K562 (cell line): ENCODE results near the gene PTP4A1. TPM values are rescaled to one million over a fixed set of nuclear protein-coding genes. Genes with fewer than 3 reads are reported as not detected.

ENCODE experiments used
- ATAC-seq: fragments of 200-7000 bp; cut with Tn5 transposase; 3 replicates; pipeline ENCODE4 v1.9.1; 2020; ENCODE audit warnings: moderate library complexity
- BruUV-seq: library from RNA; stranded (reverse); fragments of 400-500 nt; replicated peaks from 2 replicates; lab custom pipeline; 2021; lab: Mats Ljungman, UMichigan
- CTCF ChIA-PET: fragments of 300-600 bp; formaldehyde crosslinking; extraction: SDS; loops from one replicate; lab custom pipeline; 2021; ENCODE audit warnings: low intra/inter-chr PET ratio; lab: Yijun Ruan, JAX
- POLR2A ChIA-PET: fragments of 300-600, 350-650 bp; sonication (Branson Sonifier 250); formaldehyde crosslinking; extraction: SDS; loops from one replicate; lab custom pipeline; 2021; ENCODE audit warnings: antibody characterized with exemption, inconsistent platforms; lab: Yijun Ruan, JAX
- DNase-seq, 4 experiments: peaks; one replicate each; pipeline versions ENCODE4 v3.0.0 to v3.0.0-alpha.2; 2011 to 2018; ENCODE audit warnings: low spot score in 3 of 4, mixed read lengths in 3 of 4; ENCODE audit errors: extremely low read depth in 1 of 4
- FAIRE-seq: peaks from 2 replicates; lab custom pipeline; 2011; peaks lifted over from hg19 to GRCh38; lab: Jason Lieb, UNC
- H2AFZ ChIP-seq: 2 replicates; pipeline ENCODE4 v1.6.0; 2011; ENCODE audit warnings: low read depth, low read length, control low read depth, inconsistent platforms
- H3K27ac ChIP-seq: fragments of 200-600 bp; 3 replicates; pipeline ENCODE4 v1.8.0; 2011; ENCODE audit warnings: low read depth, mild to moderate bottlenecking, control low read depth, inconsistent platforms, low read length, moderate library complexity, mixed read lengths; ENCODE audit errors: extremely low read depth
- H3K27me3 ChIP-seq, 2 experiments: fragments of 300-600 bp in 1 of 2; 2 replicates in 1 of 2; 3 replicates in 1 of 2; pipeline versions ENCODE4 v1.6.0 to v1.8.0; 2011; ENCODE audit warnings: inconsistent platforms in 2 of 2, low read length in 2 of 2, mild to moderate bottlenecking in 1 of 2, mixed read lengths in 1 of 2, moderate library complexity in 1 of 2; ENCODE audit not compliant: control insufficient read depth in 2 of 2, insufficient read depth in 2 of 2
- H3K36me3 ChIP-seq: fragments of 300-600 bp; 3 replicates; pipeline ENCODE4 v1.8.0; 2011; ENCODE audit warnings: mild to moderate bottlenecking, low read length, inconsistent platforms; ENCODE audit not compliant: control insufficient read depth, insufficient read depth
- H3K4me1 ChIP-seq, 2 experiments: fragments of 200-600 bp in 1 of 2; replicated peaks in 1 of 2; 2 replicates in 1 of 2; 3 replicates in 1 of 2; pipeline versions ENCODE4 v1.5.1 to v1.8.0; 2011; ENCODE audit warnings: inconsistent platforms in 2 of 2, low read length in 2 of 2, mild to moderate bottlenecking in 1 of 2, mixed read lengths in 1 of 2, moderate library complexity in 1 of 2; ENCODE audit not compliant: control insufficient read depth in 2 of 2, insufficient read depth in 2 of 2
- H3K4me2 ChIP-seq: 2 replicates; pipeline ENCODE4 v1.6.1; 2011; ENCODE audit warnings: low read length, control low read depth, inconsistent platforms, mixed read lengths; ENCODE audit not compliant: insufficient read depth
- H3K4me3 ChIP-seq: fragments of 200-600 bp; sonication (generic), shearing (Covaris generic); 2 replicates; pipeline ENCODE4 v1.5.1; 2016; ENCODE audit warnings: control low read depth, inconsistent platforms
- H3K79me2 ChIP-seq: fragments of 200-600 bp; 3 replicates; pipeline ENCODE4 v1.8.0; 2011; ENCODE audit warnings: low read length, inconsistent platforms; ENCODE audit not compliant: control insufficient read depth, insufficient read depth
- H3K9ac ChIP-seq, 2 experiments: 2 replicates each; pipeline versions ENCODE4 v1.6.0 to v1.6.1; 2011; ENCODE audit warnings: low read depth in 2 of 2, low read length in 2 of 2, control low read depth in 1 of 2, inconsistent platforms in 1 of 2, mild to moderate bottlenecking in 1 of 2, mixed read lengths in 1 of 2; ENCODE audit not compliant: insufficient read depth in 1 of 2
- H3K9me1 ChIP-seq: one replicate; pipeline ENCODE4 v1.6.0; 2011; ENCODE audit warnings: inconsistent platforms, mild to moderate bottlenecking, low read length, moderate library complexity; ENCODE audit not compliant: control insufficient read depth, insufficient read depth
- H3K9me3 ChIP-seq: replicated peaks from 2 replicates; pipeline ENCODE4 v1.5.1; 2011; ENCODE audit warnings: low read depth, low read length, inconsistent platforms; ENCODE audit not compliant: control insufficient read depth, insufficient read depth
- H4K20me1 ChIP-seq: replicated peaks from 2 replicates; pipeline ENCODE4 v1.6.1; 2011; ENCODE audit warnings: low read length, inconsistent platforms, mixed read lengths; ENCODE audit not compliant: control insufficient read depth, insufficient read depth
- ARID3A ChIP-seq: IDR thresholded peaks from 2 replicates; pipeline ENCODE4 v1.6.1; 2012; ENCODE audit warnings: low read depth, low read length, improper control_type of control experiment, borderline replicate concordance
- ARID3B ChIP-seq: fragments of 250-450 bp; sonication (Bioruptor Pico); IDR thresholded peaks from 2 replicates; pipeline ENCODE4 v1.4.0; 2020; ENCODE audit warnings: borderline replicate concordance
- ATF3 ChIP-seq, 2 experiments: fragments of 450-650 bp in 1 of 2; sonication (generic) in 1 of 2; formaldehyde crosslinking in 1 of 2; IDR thresholded peaks in 1 of 2; conservative IDR thresholded peaks in 1 of 2; 2 replicates each; pipeline versions ENCODE4 v1.6.1 to v1.8.1; 2016 to 2023; ENCODE audit warnings: mild to moderate bottlenecking in 2 of 2, moderate library complexity in 2 of 2, inconsistent platforms in 1 of 2, missing genetic modification reagents in 1 of 2
- DLX4 ChIP-seq: fragments of 250-450 bp; sonication (Bioruptor Pico); IDR thresholded peaks from 2 replicates; pipeline ENCODE4 v1.6.1; 2021; ENCODE audit warnings: mild to moderate bottlenecking
- E2F4 ChIP-seq: sonication (generic); formaldehyde crosslinking; IDR thresholded peaks from 2 replicates; pipeline ENCODE4 v1.8.0; 2022; ENCODE audit warnings: mild to moderate bottlenecking, low read depth, missing genetic modification reagents
- NR4A1 ChIP-seq, 2 experiments: fragments of 250-450 bp in 1 of 2; fragments of 450-650 bp in 1 of 2; sonication (Bioruptor Pico) in 1 of 2; IDR thresholded peaks; 2 replicates each; pipeline versions ENCODE4 v1.4.0 to v1.6.1; 2016 to 2020; ENCODE audit warnings: mild to moderate bottlenecking in 2 of 2, missing compliant biosample characterization in 1 of 2, missing genetic modification characterization in 1 of 2, moderate library complexity in 1 of 2
- PHTF2 ChIP-seq: fragments of 250-450 bp; sonication (Bioruptor Pico); IDR thresholded peaks from 2 replicates; pipeline ENCODE4 v1.5.0; 2021; ENCODE audit warnings: mild to moderate bottlenecking
- SIN3B ChIP-seq: fragments of 450-650 bp; IDR thresholded peaks from 2 replicates; pipeline ENCODE4 v1.6.1; 2017; ENCODE audit warnings: low read depth, mild to moderate bottlenecking, moderate library complexity
- SRSF7 ChIP-seq: fragments of 200-400 bp; formaldehyde crosslinking; optimal IDR thresholded peaks from 2 replicates; pipeline ENCODE3; 2017; ENCODE audit warnings: mild to moderate bottlenecking, low read depth, low read length
- TBL1XR1 ChIP-seq, 2 experiments: IDR thresholded peaks; 2 replicates each; pipeline ENCODE4 v1.6.1; 2012; ENCODE audit warnings: improper control_type of control experiment in 2 of 2, low read length in 2 of 2, mild to moderate bottlenecking in 1 of 2
- ZBTB17 ChIP-seq: fragments of 450-650 bp; formaldehyde crosslinking; IDR thresholded peaks from 2 replicates; pipeline ENCODE4 v1.4.0; 2020; ENCODE audit warnings: mild to moderate bottlenecking
- ZNF324 ChIP-seq: fragments of 250-450 bp; sonication (Bioruptor Pico); IDR thresholded peaks from 2 replicates; pipeline ENCODE4 v1.4.0; 2020; ENCODE audit warnings: mild to moderate bottlenecking
- ZNF57 ChIP-seq: fragments of 450-650 bp; formaldehyde crosslinking; IDR thresholded peaks from 2 replicates; pipeline ENCODE4 v1.4.0; 2020; ENCODE audit warnings: mild to moderate bottlenecking, moderate library complexity
- ZNF699 ChIP-seq: fragments of 250-450 bp; sonication (Bioruptor Pico); IDR thresholded peaks from 2 replicates; pipeline ENCODE4 v1.8.0; 2021; ENCODE audit warnings: mild to moderate bottlenecking, moderate library complexity; ENCODE audit not compliant: insufficient replicate concordance
- WGBS: fragments of 100-300 bp; shearing (Covaris generic); methylation state at CpG from one replicate; pipeline ENCODE4 v1.1.6; 2016; ENCODE audit warnings: low coverage, mixed read lengths; ENCODE audit not compliant: insufficient coverage; ENCODE audit errors: missing lambda C conversion rate; 5-methylcytosine and 5-hydroxymethylcytosine counted together
- in situ Hi-C: fragments of 300-500 bp; cut with MboI; formaldehyde crosslinking; loops from 4 replicates; pipeline ENCODE4 v1.15.0; 2018; ENCODE audit warnings: inconsistent platforms, mixed read lengths
- intact Hi-C: fragments of 100-400 bp; cut with micrococcal nuclease; formaldehyde crosslinking; loops from 2 replicates; pipeline ENCODE4 v1.14.2; 2022
- polyA plus RNA-seq, 8 experiments: library from polyadenylated mRNA; depleted of rRNA in 4 of 8; stranded (reverse) in 5 of 8; unstranded in 3 of 8; fragments of >200 nt; fragmentation: Nextera tagmentation in 2 of 8; fragmentation: Illumina TruSeq in 1 of 8; extraction: Ambion mirVana in 2 of 8; extraction: Trizol in 1 of 8; gene quantifications; 2 replicates each; pipeline versions ENCODE4 v1.2.1 to v1.2.3, GENCODE V29; 2011 to 2014; ENCODE audit warnings: inconsistent platforms in 1 of 8, missing spikeins in 1 of 8
- total RNA-seq, 7 experiments: library from RNA; depleted of rRNA in 6 of 7; stranded (reverse); fragments of >200 nt in 6 of 7; fragmentation: Illumina TruSeq in 2 of 7; extraction: Trizol in 2 of 7; gene quantifications; 2 replicates each; pipeline versions ENCODE4 v1.2.1 to v1.2.3, GENCODE V29; 2011 to 2021; ENCODE audit warnings: low replicate concordance in 1 of 7

The PTP4A1 gene
- total and polyA plus RNA-seq, 9 of the 15 experiments (the other 6 are each of a cell fraction or from before 2014, with no cell fraction given) = 3.7 to 67.5 (median 13.1) TPM

- Histone ChIP-seq H3K9ac (peak overlapping the region; percentile 53 to 71; a peak in 3 of 4 replicates), H3K4me3 (peak overlapping the region; percentile 94), H3K27ac (peak overlapping the region; percentile 97), H3K4me2 (peak overlapping the region; percentile 95), H3K9me3 (no peaks in the 10 kb centered on the region), H4K20me1 (peaks cover 9% of the 10 kb centered on the region; the same call in 1 of the 2 replicates), H3K36me3 (peaks cover 8% of the 10 kb centered on the region), H3K79me2 (peaks cover 46% of the 10 kb centered on the region), H2AFZ (peak overlapping the region; percentile 97), H3K4me1 (peaks cover 7 to 11% of the 10 kb centered on the region in 2 experiments; a peak in 3 of 5 replicates), H3K9me1 (no peaks in the 10 kb centered on the region), H3K27me3 (no peaks in the 10 kb centered on the region)
- TSS peak; percentile 80 for BruUV-seq
- POLR2A ChIA-PET = no interaction called here
- DNase-seq (peak in 1 of 4 experiments; percentile 19), ATAC-seq (no peak), FAIRE-seq (no peak)
- intact Hi-C loops (loop anchor here (2.0 to 10.0 kb wide), 2 partner anchors 65 to 127 kb away; no protein-coding TSS in a partner anchor), in situ Hi-C loops (no loop called here)
- CTCF ChIA-PET = no interaction called here
- WGBS = 70% methylated on average over 20 of the region's 20 CpGs
- TF ChIP-seq E2F4 (CRISPR knock-in tag) (no peak), PHTF2 (CRISPR knock-in tag) (no peak), SRSF7 (no peak), ATF3 (IDR thresholded peaks at IDR 0.05) (no peak; the same call in 1 of the 2 replicates), ATF3 (CRISPR knock-in tag; conservative IDR thresholded peaks at IDR 0.05) (0 out of 2 replicates have a peak, but pooled peaks have one; percentile 19), ZNF57 (CRISPR knock-in tag) (no peak), ARID3B (CRISPR knock-in tag) (no peak), SIN3B (no peak), ZNF699 (CRISPR knock-in tag) (no peak), ARID3A (no peak), TBL1XR1 (IDR thresholded peaks at IDR 0.05; ENCODE audit: low read length in 2 of 2) (no peak), DLX4 (CRISPR knock-in tag) (no peak), ZBTB17 (CRISPR knock-in tag) (no peak), ZNF324 (CRISPR knock-in tag) (0 out of 2 replicates have a peak, but pooled peaks have one; percentile 1), NR4A1 (CRISPR knock-in tag; IDR thresholded peaks at IDR 0.05) (no peak), NR4A1 (tag; IDR thresholded peaks at IDR 0.05) (0 out of 2 replicates have a peak, but pooled peaks have one; percentile 48)
Measured at GRCh38 chr6:63571361-63572043, 778 bp upstream of the PTP4A1 start.
